ENCODE measurements around the gene CDKN2B-AS1.

DNA sequence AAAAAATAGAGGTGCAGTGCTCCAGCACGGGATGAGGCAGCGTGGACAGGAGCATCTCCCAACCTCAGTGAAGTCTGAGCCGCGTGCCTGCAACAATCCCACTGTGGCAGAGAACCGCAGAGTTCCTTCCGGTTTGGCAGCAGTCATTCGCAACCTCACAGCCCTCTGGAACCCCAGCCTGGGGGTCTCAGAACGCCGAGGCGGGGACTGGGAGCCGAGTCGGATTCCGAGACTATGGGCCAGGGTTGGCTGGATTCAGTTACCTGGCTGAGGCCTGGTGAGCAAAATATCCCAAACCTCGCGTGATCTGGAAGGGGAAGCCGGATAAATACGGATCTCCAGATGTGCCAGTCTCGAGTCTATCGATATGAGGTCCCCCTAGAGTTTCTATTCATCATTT is 27.4 kb upstream of the CDKN2B-AS1 start:
- TF ChIP-seq, protein P1, sequence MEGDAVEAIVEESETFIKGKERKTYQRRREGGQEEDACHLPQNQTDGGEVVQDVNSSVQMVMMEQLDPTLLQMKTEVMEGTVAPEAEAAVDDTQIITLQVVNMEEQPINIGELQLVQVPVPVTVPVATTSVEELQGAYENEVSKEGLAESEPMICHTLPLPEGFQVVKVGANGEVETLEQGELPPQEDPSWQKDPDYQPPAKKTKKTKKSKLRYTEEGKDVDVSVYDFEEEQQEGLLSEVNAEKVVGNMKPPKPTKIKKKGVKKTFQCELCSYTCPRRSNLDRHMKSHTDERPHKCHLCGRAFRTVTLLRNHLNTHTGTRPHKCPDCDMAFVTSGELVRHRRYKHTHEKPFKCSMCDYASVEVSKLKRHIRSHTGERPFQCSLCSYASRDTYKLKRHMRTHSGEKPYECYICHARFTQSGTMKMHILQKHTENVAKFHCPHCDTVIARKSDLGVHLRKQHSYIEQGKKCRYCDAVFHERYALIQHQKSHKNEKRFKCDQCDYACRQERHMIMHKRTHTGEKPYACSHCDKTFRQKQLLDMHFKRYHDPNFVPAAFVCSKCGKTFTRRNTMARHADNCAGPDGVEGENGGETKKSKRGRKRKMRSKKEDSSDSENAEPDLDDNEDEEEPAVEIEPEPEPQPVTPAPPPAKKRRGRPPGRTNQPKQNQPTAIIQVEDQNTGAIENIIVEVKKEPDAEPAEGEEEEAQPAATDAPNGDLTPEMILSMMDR (IDR thresholded peaks at IDR 0.05) = no peak
- TF ChIP-seq POLR2A (IDR thresholded peaks at IDR 0.05) = no peak
